Hypothalamus (tissue), 51 donors: Measurements from ENCODE around the gene PTCD2.

Experiments
- DNase-seq, 51 donors: peaks; one replicate each; lab custom pipeline; 2025; lab: John Stamatoyannopoulos, UW

The PTCD2 gene, protein sequence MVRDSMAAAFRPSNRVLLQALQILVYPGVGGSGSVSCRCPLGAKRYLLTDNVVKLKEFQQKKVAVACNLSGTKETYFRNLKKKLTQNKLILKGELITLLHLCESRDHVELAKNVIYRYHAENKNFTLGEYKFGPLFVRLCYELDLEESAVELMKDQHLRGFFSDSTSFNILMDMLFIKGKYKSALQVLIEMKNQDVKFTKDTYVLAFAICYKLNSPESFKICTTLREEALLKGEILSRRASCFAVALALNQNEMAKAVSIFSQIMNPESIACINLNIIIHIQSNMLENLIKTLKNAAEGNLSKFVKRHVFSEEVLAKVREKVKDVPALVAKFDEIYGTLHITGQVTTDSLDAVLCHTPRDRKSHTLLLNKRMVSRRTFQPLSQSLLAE

GRCh38 chr5:72319976-72320752, at the start of gene PTCD2, which contains the start of gene MRPS27:
Gene PTCD2, plus strand, starts transcription at chr5:72320373. Its CDS starts 10 bp downstream, at chr5:72320383.
Gene MRPS27, minus strand, starts transcription at chr5:72320240. Its CDS starts 19 bp downstream, at chr5:72320221.
- DNase-seq, result peak; percentile 47 to 97 (median 91)

DNA sequence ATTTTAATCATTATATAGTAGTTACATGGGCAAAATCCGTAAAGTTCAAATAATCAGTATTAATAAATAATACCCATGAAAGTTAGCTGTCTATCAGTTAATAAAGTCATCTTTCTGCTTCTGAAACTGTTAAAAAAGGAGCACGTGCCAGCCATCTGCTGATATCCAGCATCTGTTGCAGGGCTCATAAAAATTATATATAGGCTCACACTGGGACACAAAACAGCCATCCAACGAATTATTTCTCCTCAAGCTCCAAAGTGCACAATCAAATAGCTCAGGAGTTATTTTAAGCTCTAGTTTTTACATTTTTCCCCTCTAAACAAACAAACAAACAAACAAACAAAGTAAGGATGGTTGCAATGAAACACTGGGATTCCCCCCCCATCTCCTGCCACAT, 48.5 kb upstream of the PTCD2 start:
- DNase-seq, result no peak

GRCh38 chr5:72272398-72272797, 47.8 kb upstream of the PTCD2 start:
- no peak for DNase-seq

DNA sequence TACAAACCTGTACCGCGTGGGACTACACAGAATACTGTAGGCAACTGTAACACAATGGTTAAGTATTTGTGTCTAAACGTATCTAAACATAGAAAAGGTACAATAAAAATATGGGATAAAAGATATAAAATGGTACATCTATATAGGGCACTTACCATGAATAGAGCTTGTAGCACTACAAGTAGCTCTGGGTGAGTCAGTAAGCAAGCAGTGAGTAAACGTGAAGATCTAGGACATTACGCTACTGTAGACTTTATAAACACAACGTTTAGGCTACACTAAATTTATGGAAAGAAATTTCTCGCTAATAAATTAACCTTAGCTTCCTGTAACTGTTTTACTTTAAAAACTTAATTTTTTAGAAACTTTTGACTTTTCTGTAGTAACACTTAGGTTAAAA, 46.6 kb upstream of the PTCD2 start:
- no peak for DNase-seq

- DNase-seq, result no peak
Observed at GRCh38 chr5:72276219-72276752, 43.9 kb upstream of the PTCD2 start.

- peak in 7 of 51 donors; percentile 1 to 69 (median 13) for DNase-seq
Observed at GRCh38 chr5:72280581-72281069, 39.5 kb upstream of the PTCD2 start.

DNA sequence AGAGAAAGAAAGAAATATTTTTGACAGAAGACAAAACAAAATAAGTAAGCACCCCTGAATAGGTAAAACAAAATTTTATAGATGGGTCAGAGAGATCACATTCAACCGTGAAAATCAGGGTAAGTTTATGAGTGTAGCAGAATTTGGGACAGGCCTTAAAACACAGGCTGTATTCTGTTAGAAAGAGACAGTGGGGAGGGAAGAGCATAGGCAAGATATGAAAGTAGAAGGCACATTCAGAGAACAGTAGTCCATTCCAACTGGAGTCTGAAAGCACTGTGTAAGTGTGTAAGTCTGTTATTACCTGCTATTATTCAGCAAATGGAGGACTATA, 38.8 kb upstream of the PTCD2 start:
- no peak for DNase-seq

DNA sequence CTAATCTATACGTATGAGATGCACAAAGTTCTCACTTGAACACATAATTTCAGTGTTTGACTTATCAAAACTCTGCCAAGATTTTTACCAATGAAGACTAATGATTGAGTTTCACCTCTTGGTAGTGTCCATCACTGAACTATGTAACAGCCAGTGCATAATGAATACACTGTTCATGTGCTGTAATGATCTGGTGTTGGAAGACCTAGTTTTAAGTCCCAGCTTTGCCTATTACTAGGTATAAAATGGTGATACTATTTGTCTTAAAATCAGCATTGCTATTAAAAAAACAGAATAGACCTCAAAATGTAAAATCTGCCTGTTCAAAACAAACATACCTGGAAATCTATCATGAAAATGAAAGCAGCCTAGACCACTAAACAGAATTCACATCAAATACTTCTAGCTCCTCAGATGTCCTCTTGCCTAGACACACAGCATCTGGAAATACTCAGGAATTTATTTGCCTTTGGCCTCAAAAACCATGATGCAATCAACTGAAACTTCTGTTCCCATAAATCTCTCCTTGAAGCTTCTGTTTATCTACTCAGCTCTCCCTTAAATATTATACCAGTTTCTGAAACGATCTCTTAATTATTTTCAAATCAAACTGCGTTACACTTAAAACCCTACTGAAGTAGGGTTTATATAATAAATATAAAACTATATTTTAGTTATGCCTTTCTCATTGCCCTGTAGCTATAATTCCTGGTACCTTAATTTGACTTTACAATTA, 38.2 kb upstream of the PTCD2 start:
- DNase-seq, result no peak

DNA sequence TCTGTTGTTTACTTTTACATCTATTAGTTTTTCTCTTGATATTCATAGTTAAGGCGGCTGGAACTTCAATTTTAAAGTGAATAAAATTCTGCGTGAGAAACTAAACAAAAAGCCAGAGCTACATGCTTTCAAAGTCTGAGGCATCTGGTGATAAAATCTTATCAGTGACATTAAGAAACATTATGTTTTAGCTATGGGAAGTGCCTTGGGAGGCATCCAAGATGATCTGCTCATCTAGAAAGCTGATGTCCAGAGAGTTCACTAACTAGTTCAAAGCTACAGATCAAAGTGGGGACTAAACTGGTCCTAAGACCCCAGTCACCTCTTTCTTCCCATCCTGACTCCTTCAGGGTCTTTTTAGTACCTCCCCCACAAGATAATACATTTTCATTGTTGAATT, 37.3 kb upstream of the PTCD2 start:
- DNase-seq, result no peak

DNA sequence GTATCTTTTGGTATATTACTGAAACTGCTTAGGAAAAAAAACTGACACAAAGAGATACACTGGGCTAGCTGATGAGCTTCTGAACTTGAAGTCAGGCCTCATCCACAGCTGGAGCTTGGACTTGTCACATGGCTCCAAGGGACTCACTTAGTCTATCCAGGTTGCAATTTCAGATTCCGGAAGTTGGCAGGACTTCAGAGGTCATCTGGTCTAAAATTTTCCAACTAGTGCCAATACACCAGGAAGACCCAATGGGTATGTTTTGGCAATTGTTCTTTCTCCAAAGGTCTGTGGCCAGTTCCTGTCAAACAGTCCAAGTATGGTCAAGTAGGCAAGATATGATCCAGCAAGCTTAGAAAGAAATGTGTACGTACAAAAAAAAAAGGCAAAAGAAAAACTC, 36.8 kb upstream of the PTCD2 start:
- DNase-seq, result no peak

- DNase-seq, result no peak
Observed at GRCh38 chr5:72284559-72285423, 35.4 kb upstream of the PTCD2 start.

GRCh38 chr5:72285424-72285821, 34.8 kb upstream of the PTCD2 start:
- no peak for DNase-seq

DNA sequence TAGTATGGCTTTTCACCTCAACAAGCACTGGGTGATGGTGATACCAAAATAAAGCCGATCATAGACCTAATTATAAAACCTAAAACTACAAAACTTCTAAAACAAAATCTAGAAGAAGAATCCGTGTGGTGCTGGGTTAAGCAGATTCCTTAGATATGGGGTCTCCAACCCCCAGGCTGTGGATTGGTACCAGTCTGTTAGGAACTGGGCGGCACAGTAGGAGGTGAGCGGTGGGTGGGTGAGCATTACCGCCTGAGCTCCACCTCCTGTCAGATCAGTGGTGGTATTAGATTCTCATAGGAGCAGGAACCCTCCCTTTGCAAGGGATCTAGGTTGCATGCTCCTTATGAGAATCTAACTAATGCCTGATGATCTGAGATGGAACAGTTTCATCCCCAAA, 33.4 kb upstream of the PTCD2 start:
- no peak for DNase-seq

- peak in 4 of 51 donors; percentile 3 to 82 (median 16) for DNase-seq
Observed at GRCh38 chr5:72288924-72289323, 31.2 kb upstream of the PTCD2 start.

DNA sequence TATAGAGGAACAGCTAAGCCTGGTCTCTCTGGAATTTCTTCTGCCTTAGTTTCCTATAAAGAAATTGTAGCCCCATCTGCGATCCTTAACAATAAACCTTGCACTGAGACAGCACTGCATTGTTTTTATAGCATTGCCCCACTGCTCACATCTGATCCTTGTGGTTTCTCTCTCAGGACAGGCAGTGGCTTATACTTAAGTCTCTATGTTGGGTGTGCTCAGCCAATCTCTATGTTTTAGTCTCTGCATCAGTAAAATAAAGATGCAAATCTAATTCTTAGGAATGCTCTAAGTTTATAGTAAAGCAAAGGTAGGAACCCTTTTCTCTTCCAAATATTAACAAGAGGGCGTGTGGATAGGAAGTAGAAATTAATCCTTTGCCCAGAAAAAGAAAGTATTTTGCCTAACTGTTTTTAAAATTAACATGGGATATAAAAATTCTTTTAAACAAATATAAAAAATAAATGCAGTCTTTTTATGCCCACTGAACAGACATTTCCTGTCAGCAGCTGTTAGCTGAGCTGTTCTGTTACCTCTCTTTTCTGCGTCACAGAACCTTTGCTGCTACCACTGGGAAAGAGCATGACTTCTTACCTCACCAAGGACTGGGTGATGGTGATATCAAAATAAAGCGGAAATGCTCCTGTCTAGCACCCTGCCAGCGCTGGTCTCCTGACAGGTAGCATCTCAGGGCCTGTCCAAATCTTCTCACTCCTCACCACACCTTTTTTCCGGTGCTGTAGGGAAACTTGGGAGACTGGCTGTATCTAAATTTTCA, 29.6 kb upstream of the PTCD2 start:
- DNase-seq, result no peak

- DNase-seq, result no peak
Observed at GRCh38 chr5:72291601-72292000, 28.6 kb upstream of the PTCD2 start.

GRCh38 chr5:72292411-72292810, 27.8 kb upstream of the PTCD2 start:
- DNase-seq, result no peak

GRCh38 chr5:72293495-72294055, 26.6 kb upstream of the PTCD2 start:
- DNase-seq, result no peak

DNA sequence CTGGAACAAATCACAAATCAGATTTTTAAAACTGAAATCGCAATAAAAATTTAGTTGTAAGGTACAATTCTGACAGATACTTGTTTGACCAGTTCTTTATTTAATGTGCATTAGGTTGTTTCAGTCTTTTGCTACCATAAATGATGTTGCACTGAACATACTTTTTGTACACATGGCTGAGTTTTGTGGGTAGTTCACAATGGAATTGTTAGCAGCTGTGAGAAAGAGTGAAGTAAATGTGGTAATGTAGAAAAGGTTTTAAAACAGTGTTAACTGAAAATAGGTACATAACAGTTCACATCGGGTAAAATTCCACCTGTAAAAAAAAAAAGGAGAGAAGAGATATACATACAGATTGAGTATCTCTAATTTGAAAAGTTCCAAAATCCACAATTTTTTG, 25.7 kb upstream of the PTCD2 start:
- no peak for DNase-seq
